Suprapubic skin (tissue), 4 donors: ENCODE results near the gene COMMD2.

Experiments used
- EP300 ChIP-seq: sonication (generic); formaldehyde crosslinking; IDR thresholded peaks from one replicate; pipeline ENCODE4 v1.6.1; 2017; ENCODE audit warnings: antibody characterized with exemption
- POLR2AphosphoS5 ChIP-seq, 3 donors: sonication (generic); formaldehyde crosslinking; IDR thresholded peaks; one replicate each; pipeline ENCODE4 v1.6.1; 2017; ENCODE audit warnings: antibody characterized with exemption in 3 of 3
- TF ChIP-seq, protein P1 (sequence below), 2 donors: fragments of 200-600 bp in 1 of 2; fragments of 450-650 bp in 1 of 2; sonication (generic) in 1 of 2; IDR thresholded peaks; one replicate each; pipeline ENCODE4 v1.5.1; 2016 to 2019; ENCODE audit warnings: antibody characterized with exemption in 2 of 2, mild to moderate bottlenecking in 1 of 2, moderate library complexity in 1 of 2

DNA sequence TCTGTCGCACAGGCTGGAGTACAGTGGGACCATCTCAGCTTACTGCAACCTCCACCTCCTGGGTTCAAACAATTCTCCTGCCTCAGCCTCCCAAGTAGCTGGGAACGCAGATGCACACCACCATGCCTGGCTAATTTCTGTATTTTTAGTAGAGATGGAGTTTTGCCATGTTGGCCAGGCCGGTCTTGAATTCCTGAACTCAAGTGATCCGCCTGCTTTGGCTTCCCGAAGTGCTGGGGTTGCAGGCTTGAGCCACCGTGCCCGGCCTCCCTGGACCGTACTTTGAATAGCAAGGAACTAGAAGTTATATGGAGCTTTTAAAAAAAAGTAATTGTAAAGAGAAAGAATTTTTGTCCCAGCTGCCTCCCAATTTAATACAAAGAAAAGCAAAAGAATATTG, 48.4 kb upstream of the COMMD2 start:
- TF ChIP-seq EP300, result no peak
- TF ChIP-seq, protein P1, sequence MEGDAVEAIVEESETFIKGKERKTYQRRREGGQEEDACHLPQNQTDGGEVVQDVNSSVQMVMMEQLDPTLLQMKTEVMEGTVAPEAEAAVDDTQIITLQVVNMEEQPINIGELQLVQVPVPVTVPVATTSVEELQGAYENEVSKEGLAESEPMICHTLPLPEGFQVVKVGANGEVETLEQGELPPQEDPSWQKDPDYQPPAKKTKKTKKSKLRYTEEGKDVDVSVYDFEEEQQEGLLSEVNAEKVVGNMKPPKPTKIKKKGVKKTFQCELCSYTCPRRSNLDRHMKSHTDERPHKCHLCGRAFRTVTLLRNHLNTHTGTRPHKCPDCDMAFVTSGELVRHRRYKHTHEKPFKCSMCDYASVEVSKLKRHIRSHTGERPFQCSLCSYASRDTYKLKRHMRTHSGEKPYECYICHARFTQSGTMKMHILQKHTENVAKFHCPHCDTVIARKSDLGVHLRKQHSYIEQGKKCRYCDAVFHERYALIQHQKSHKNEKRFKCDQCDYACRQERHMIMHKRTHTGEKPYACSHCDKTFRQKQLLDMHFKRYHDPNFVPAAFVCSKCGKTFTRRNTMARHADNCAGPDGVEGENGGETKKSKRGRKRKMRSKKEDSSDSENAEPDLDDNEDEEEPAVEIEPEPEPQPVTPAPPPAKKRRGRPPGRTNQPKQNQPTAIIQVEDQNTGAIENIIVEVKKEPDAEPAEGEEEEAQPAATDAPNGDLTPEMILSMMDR (IDR thresholded peaks at IDR 0.05), result no peak
- no peak for TF ChIP-seq POLR2AphosphoS5 (IDR thresholded peaks at IDR 0.05)
